ENCODE measurements around the gene NRL.
A peak's percentile ranks its signal among the peaks of the same experiment; 100 is the strongest.

The NRL gene

Small RNA genes within 50 kb of the gene (small RNA-seq; reads per million reads assigned to genes)
- gene RNA5SP383 (ENCODE audit: insufficient read depth): 5.9 reads per million, percentile 30 among the genes with 10 or more reads in this experiment
